ENCODE data around the gene TNS2.
"Not testable (repeated sequence)": the region's sequence is repeated elsewhere in the genome, so short reads cannot be mapped to it uniquely, and the experiment has no call there.

TNS2 gene

GRCh38 chr12:53005986-53006809 is 43.7 kb upstream of the TNS2 start, which contains the start of gene EIF4B:
Gene EIF4B (plus strand): TSS chr12:53006456. CDS start chr12:53006484, 28 bp downstream.
- peak; percentile 95 for ATAC-seq (ENCODE audit: low read depth)
- Histone ChIP-seq H3K4me3 (ENCODE audit: severe bottlenecking) (peak within 1 kb of the TSS; percentile 71), H3K27me3 (ENCODE audit: insufficient read depth, poor library complexity, severe bottlenecking) (no peaks in the 10 kb centered on the region), H3K4me1 (ENCODE audit: insufficient read depth, poor library complexity, severe bottlenecking) (peaks cover 29% of the 10 kb centered on the region), H3K9me3 (ENCODE audit: severe bottlenecking) (no peaks in the 10 kb centered on the region), H3K27ac (ENCODE audit: poor library complexity, severe bottlenecking) (peak within 1 kb of the TSS; percentile 91), H3K36me3 (ENCODE audit: low read depth) (peaks cover 38% of the 10 kb centered on the region)
- peak; percentile 100 for DNase-seq (ENCODE audit: low spot score)
- no peak for TF ChIP-seq CTCF (IDR thresholded peaks at IDR 0.05; ENCODE audit: poor library complexity, severe bottlenecking)

- peaks cover 29% of the 10 kb centered on the region for H3K4me1 ChIP-seq (ENCODE audit: insufficient read depth, poor library complexity, severe bottlenecking)
- H3K27me3 ChIP-seq (ENCODE audit: insufficient read depth, poor library complexity, severe bottlenecking) = no peaks in the 10 kb centered on the region
- peak overlapping the region; percentile 91 for H3K27ac ChIP-seq (ENCODE audit: poor library complexity, severe bottlenecking)
- H3K4me3 ChIP-seq (ENCODE audit: severe bottlenecking) = peak overlapping the region; percentile 71
- H3K9me3 ChIP-seq (ENCODE audit: severe bottlenecking) = no peaks in the 10 kb centered on the region
- H3K36me3 ChIP-seq (ENCODE audit: low read depth) = peaks cover 44% of the 10 kb centered on the region
- peak; percentile 32 for ATAC-seq (ENCODE audit: low read depth)
- DNase-seq (ENCODE audit: low spot score) = peak; percentile 79
- no peak for TF ChIP-seq CTCF (IDR thresholded peaks at IDR 0.05; ENCODE audit: poor library complexity, severe bottlenecking)
Measured at GRCh38 chr12:53006810-53007309, 43.0 kb upstream of the TNS2 start.

- peaks cover 29% of the 10 kb centered on the region for H3K4me1 ChIP-seq (ENCODE audit: insufficient read depth, poor library complexity, severe bottlenecking)
- H3K27me3 ChIP-seq (ENCODE audit: insufficient read depth, poor library complexity, severe bottlenecking) = no peaks in the 10 kb centered on the region
- H3K36me3 ChIP-seq (ENCODE audit: low read depth) = peaks cover 48% of the 10 kb centered on the region
- TF ChIP-seq CTCF (IDR thresholded peaks at IDR 0.05; ENCODE audit: poor library complexity, severe bottlenecking) = no peak
- DNase-seq (ENCODE audit: low spot score) (no peak), ATAC-seq (ENCODE audit: low read depth) (no peak)
- H3K9me3 ChIP-seq (ENCODE audit: severe bottlenecking) = no peaks in the 10 kb centered on the region
- H3K4me3 ChIP-seq (ENCODE audit: severe bottlenecking) = peak overlapping the region; percentile 71
- H3K27ac ChIP-seq (ENCODE audit: poor library complexity, severe bottlenecking) = peak overlapping the region; percentile 91
Measured at GRCh38 chr12:53007343-53007742, 42.5 kb upstream of the TNS2 start.

GRCh38 chr12:53008760-53009159 is 41.1 kb upstream of the TNS2 start:
- not testable (repeated sequence) for H3K4me3 ChIP-seq (ENCODE audit: severe bottlenecking); H3K27me3 ChIP-seq (ENCODE audit: insufficient read depth, poor library complexity, severe bottlenecking); ATAC-seq (ENCODE audit: low read depth); DNase-seq (ENCODE audit: low spot score); H3K9me3 ChIP-seq (ENCODE audit: severe bottlenecking)
- H3K4me1 ChIP-seq (ENCODE audit: insufficient read depth, poor library complexity, severe bottlenecking) = peaks cover 29% of the 10 kb centered on the region
- peak overlapping the region; percentile 91 for H3K27ac ChIP-seq (ENCODE audit: poor library complexity, severe bottlenecking)
- H3K36me3 ChIP-seq (ENCODE audit: low read depth) = peaks cover 62% of the 10 kb centered on the region

- ATAC-seq (ENCODE audit: low read depth) (no peak), DNase-seq (ENCODE audit: low spot score) (no peak)
- Histone ChIP-seq H3K36me3 (ENCODE audit: low read depth) (peaks cover 82% of the 10 kb centered on the region), H3K27ac (ENCODE audit: poor library complexity, severe bottlenecking) (no peak overlapping the region), H3K4me1 (ENCODE audit: insufficient read depth, poor library complexity, severe bottlenecking) (peaks cover 19% of the 10 kb centered on the region), H3K9me3 (ENCODE audit: severe bottlenecking) (no peaks in the 10 kb centered on the region), H3K27me3 (ENCODE audit: insufficient read depth, poor library complexity, severe bottlenecking) (no peaks in the 10 kb centered on the region), H3K4me3 (ENCODE audit: severe bottlenecking) (no peak overlapping the region)
- TF ChIP-seq CTCF (IDR thresholded peaks at IDR 0.05; ENCODE audit: poor library complexity, severe bottlenecking) = no peak
Measured at GRCh38 chr12:53010955-53011354, 38.9 kb upstream of the TNS2 start.
